Central memory CD8-positive, alpha-beta T cell (primary cell): ENCODE measurements around the gene CFAP54.
"Not testable (repeated sequence)": the region's sequence is repeated elsewhere in the genome, so short reads cannot be mapped to it uniquely, and the experiment has no call there.

Experiments used
- ATAC-seq: fragments of 150-1000 bp; cut with Tn5 transposase; replicated peaks from 2 replicates; pipeline ENCODE4 v1.10.0; 2022; ENCODE audit warnings: mild to moderate bottlenecking, moderate FRiP score, moderate number of reproducible peaks; ENCODE audit not compliant: poor library complexity, severe bottlenecking; ENCODE audit errors: extremely low read depth
- DNase-seq, 2 donors: peaks; one replicate each; pipeline ENCODE4 v3.0.0; 2021; ENCODE audit warnings: low spot score in 2 of 2
- H3K27ac Mint-ChIP-seq: one replicate; pipeline ENCODE4 v1.8.0; 2022; ENCODE audit warnings: low read depth, mild to moderate bottlenecking, moderate library complexity, mixed read lengths
- H3K27me3 Mint-ChIP-seq: one replicate; pipeline ENCODE4 v1.8.0; 2022; ENCODE audit warnings: mixed read lengths
- H3K36me3 Mint-ChIP-seq: one replicate; pipeline ENCODE4 v1.8.0; 2022; ENCODE audit warnings: mild to moderate bottlenecking, moderate library complexity, mixed read lengths; ENCODE audit not compliant: insufficient read depth
- H3K4me1 Mint-ChIP-seq: one replicate; pipeline ENCODE4 v1.8.0; 2022; ENCODE audit warnings: mixed read lengths
- H3K4me3 Mint-ChIP-seq: one replicate; pipeline ENCODE4 v1.8.0; 2022; ENCODE audit warnings: mild to moderate bottlenecking, moderate library complexity, mixed read lengths
- H3K9me3 Mint-ChIP-seq: one replicate; pipeline ENCODE4 v1.8.0; 2022; ENCODE audit warnings: mixed read lengths

CFAP54 gene

DNA sequence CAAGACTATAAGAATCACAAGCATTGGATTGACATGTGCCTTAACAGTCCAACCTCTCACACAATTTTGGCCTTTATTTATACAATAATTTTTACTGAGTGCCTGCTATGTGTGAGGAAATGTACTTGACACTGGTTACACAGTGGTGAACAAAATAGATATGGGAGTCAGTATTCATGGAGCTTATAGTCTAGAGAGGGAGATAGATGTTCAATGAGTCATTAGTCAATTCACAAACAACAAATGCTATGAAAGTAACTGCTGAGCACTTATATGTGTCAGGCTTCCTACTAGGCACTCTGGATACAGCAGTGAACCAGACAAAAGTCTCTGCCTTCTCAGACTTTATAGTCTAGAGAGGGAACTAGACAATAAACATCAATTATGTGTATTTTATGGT lies 3.7 kb downstream of the CFAP54 start:
- no peak overlapping the region for H3K4me3 Mint-ChIP-seq
- ATAC-seq (no peak), DNase-seq (no peak)
- peaks cover 24% of the 10 kb centered on the region for H3K4me1 Mint-ChIP-seq
- peaks cover 5% of the 10 kb centered on the region for H3K9me3 Mint-ChIP-seq
- H3K27me3 Mint-ChIP-seq, result no peaks in the 10 kb centered on the region
- H3K36me3 Mint-ChIP-seq, result peaks cover 6% of the 10 kb centered on the region
- no peak overlapping the region for H3K27ac Mint-ChIP-seq

DNA sequence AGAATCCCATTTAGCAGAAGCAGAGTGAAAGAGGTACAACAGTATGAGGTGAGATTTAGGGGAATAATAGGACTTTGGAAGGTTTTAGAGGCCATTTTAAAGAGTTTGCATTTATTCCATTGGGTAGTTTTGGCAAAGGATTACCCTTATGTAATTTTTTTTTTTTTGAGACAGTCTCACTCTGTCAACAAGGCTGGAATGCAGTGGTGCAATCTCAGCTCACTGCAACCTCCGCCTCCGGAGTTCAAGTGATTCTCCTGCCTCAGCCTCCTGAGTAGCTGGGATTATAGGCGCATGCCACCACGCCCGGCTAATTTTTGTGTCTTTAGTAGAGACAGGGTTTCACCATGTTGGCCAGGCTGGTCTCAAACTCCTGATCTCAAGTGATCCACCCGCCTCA lies 4.8 kb downstream of the CFAP54 start:
- not testable (repeated sequence) for H3K36me3 Mint-ChIP-seq, H3K9me3 Mint-ChIP-seq, H3K27me3 Mint-ChIP-seq, ATAC-seq, H3K4me3 Mint-ChIP-seq, DNase-seq
- Mint-ChIP-seq H3K4me1 (peaks cover 24% of the 10 kb centered on the region), H3K27ac (peak overlapping the region; percentile 70)

DNA sequence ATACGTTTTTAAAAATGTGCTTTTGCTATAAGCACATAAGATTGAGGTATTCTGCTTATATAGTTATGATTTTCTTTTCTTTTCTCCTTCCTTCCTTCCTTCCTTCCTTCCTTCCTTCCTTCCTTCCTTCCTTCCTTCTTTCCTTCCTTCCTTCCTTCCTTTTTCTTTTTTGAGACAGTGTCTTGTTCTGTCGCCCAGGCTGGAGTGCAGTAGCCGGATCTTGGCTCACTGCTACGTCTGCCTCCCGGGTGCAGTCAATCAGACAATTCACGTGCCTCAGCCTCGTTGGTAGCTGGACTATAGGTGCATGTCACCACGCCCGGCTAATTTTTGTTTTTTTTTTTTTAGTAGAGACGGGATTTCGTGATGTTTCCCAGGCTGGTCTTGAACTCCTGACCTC lies 5.8 kb downstream of the CFAP54 start:
- Mint-ChIP-seq H3K27me3 (no peaks in the 10 kb centered on the region), H3K9me3 (peaks cover 5% of the 10 kb centered on the region), H3K4me3 (peak overlapping the region; percentile 26), H3K4me1 (peaks cover 21% of the 10 kb centered on the region), H3K36me3 (no peaks in the 10 kb centered on the region), H3K27ac (peak overlapping the region; percentile 77)
- DNase-seq (no peak), ATAC-seq (no peak)

DNA sequence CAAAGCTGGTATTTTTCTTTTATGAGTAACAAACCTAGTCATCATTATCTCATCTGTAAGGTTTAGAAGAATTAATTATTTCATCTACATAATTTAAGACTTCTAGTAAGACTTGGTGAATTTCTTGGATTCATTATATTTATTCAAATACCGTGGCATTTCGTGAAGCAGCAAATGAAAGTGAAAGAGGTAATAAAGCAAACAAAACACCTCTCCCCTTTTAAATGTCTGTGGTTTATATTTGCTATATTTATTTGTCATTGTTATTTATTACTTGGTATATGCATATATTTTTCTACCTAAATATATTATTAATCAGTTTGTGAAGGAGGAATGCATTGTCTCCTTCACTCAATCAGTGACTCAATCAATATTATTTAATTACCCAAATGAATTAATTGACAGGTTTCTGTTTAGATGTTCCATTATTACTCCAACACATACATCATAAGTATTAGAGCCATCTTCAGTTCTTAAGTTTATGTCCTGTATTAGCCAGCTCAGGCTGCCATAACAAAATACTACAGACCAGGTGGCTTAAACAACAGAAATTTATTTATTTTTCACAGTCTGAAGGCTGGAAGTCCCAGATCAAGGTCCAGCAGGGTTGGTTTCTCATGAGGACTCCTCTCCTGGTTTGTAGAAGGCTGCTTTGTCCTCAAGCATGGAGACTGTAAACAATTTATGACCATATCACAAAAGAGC lies 6.6 kb downstream of the CFAP54 start:
- Mint-ChIP-seq H3K9me3 (peaks cover 5% of the 10 kb centered on the region), H3K27me3 (no peaks in the 10 kb centered on the region), H3K36me3 (no peaks in the 10 kb centered on the region), H3K4me3 (no peak overlapping the region), H3K27ac (peak overlapping the region; percentile 19), H3K4me1 (peaks cover 27% of the 10 kb centered on the region)
- DNase-seq (no peak), ATAC-seq (peak; percentile 64)

DNA sequence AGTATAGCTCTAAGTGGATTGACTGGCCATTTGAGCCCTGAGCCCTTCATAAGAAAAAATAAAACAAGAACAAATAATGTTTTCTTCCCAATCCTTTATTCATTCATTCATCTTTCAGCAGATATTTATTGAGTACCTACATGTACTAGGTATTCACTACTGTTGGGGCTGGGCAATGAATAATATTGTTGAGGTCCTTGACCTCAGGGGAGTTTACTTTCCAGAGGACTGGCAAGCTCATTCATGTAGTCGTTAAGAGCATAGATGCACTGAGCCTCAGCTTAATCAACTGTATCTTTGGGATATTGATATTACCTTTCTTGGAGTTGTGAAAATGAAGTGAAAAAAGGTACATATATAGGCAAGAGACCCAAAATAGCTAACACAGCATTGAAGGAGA lies 7.6 kb downstream of the CFAP54 start:
- DNase-seq (no peak), ATAC-seq (no peak)
- no peak overlapping the region for H3K4me3 Mint-ChIP-seq
- H3K27me3 Mint-ChIP-seq, result no peaks in the 10 kb centered on the region
- H3K27ac Mint-ChIP-seq, result peak overlapping the region; percentile 43
- H3K4me1 Mint-ChIP-seq, result peaks cover 37% of the 10 kb centered on the region
- H3K9me3 Mint-ChIP-seq, result peaks cover 5% of the 10 kb centered on the region
- no peaks in the 10 kb centered on the region for H3K36me3 Mint-ChIP-seq

DNA sequence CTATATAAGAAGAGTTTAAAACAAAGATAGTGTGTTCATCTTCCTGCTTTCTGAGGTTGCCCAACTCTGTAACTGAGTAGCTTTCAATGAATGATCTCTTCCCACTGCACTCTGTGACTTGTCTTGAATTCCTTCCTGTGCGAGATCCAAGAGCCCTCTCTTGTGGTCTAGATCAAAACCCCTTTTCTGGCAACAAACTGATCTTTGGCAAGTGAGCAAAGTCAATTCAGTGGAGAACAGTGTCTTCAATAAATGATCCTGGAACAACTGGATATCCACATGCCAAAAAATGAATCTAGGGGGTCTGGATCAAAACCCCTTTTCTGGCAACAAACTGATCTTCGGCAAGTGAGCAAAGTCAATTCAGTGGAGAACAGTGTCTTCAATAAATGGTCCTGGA lies 8.5 kb downstream of the CFAP54 start:
- ATAC-seq, result no peak
- no peaks in the 10 kb centered on the region for H3K27me3 Mint-ChIP-seq
- peaks cover 5% of the 10 kb centered on the region for H3K9me3 Mint-ChIP-seq
- no peak for DNase-seq
- H3K36me3 Mint-ChIP-seq, result no peaks in the 10 kb centered on the region
- H3K4me3 Mint-ChIP-seq, result no peak overlapping the region
- peaks cover 45% of the 10 kb centered on the region for H3K4me1 Mint-ChIP-seq
- no peak overlapping the region for H3K27ac Mint-ChIP-seq

DNA sequence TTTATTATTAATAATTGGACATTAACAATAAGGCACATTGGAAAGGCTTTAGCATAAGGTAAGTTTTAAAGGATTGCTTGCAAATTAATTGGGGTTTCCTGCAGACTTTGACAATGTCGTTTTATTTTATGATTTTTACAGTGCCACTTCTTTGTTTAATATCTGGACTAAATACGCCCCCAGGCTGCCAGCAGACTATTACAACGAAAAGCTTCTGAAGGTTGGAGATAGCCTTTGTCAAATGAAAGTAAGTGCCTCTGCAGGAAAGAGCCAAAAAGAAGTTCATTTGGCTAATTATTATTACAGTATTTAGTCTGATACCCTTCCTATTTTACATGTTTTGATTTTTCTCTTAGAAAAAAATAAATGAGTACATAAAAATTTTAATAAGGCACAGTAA lies 11.3 kb downstream of the CFAP54 start:
- Mint-ChIP-seq H3K4me1 (peaks cover 47% of the 10 kb centered on the region), H3K4me3 (peak overlapping the region; percentile 0), H3K27ac (peak overlapping the region; percentile 96), H3K36me3 (no peaks in the 10 kb centered on the region), H3K9me3 (peaks cover 5% of the 10 kb centered on the region), H3K27me3 (no peaks in the 10 kb centered on the region)
- DNase-seq, result no peak
- no peak for ATAC-seq

DNA sequence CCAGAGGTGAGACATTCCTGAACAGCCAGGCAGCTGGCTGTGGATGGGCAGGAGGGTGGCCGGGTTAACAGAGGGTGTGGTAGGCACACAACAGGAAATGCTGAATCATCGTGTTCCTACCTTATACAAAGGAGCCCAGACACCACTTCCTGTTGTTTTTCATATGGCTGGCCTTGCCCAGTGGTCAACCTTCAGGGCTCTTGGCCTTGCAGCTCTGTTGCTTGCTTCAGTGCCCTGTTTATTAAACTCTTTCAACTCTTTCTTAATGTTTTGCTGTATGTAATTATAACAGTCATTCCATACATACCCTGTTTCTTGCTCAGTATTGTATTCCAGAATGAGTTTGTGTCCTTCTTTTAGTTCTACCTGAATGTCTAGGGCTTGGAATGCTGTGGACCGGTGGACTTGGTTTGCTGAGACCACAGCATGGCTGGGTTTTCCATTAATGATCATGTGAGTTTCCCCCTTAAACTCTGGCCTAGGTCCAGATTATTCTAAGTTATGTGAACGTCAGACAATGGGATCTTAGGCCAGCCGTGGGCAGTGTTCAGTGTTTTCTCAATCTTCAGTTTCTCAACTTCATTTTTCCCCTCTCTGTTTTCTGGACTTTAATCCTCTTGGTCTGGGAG lies 11.9 kb downstream of the CFAP54 start:
- H3K4me1 Mint-ChIP-seq, result peaks cover 45% of the 10 kb centered on the region
- H3K9me3 Mint-ChIP-seq, result peaks cover 5% of the 10 kb centered on the region
- no peaks in the 10 kb centered on the region for H3K27me3 Mint-ChIP-seq
- H3K4me3 Mint-ChIP-seq, result peak overlapping the region; percentile 0
- DNase-seq (no peak), ATAC-seq (peak; percentile 86)
- peak overlapping the region; percentile 96 for H3K27ac Mint-ChIP-seq
- no peaks in the 10 kb centered on the region for H3K36me3 Mint-ChIP-seq

DNA sequence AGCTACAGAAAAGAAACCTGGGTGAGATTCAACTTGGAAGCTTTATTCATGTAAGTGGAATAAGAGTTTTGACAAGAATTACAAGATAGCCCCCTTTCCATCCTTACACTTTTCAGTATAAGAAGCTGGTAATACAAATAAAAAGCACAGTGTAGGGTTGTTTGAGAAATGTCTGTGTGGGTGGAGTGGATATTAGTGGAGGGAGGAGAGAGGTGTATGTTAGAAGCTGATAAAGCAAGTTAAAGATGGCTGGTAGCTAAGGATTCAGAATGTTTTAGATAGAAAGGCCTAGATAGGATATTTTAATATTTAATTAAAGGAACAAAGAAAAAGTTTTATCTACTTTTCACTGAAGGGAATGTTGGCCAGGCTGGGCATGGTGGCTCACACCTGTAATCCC lies 12.5 kb downstream of the CFAP54 start:
- H3K4me1 Mint-ChIP-seq, result peaks cover 39% of the 10 kb centered on the region
- H3K36me3 Mint-ChIP-seq, result no peaks in the 10 kb centered on the region
- DNase-seq (no peak), ATAC-seq (no peak)
- H3K27ac Mint-ChIP-seq, result peak overlapping the region; percentile 96
- peak overlapping the region; percentile 0 for H3K4me3 Mint-ChIP-seq
- H3K27me3 Mint-ChIP-seq, result no peaks in the 10 kb centered on the region
- peaks cover 5% of the 10 kb centered on the region for H3K9me3 Mint-ChIP-seq

DNA sequence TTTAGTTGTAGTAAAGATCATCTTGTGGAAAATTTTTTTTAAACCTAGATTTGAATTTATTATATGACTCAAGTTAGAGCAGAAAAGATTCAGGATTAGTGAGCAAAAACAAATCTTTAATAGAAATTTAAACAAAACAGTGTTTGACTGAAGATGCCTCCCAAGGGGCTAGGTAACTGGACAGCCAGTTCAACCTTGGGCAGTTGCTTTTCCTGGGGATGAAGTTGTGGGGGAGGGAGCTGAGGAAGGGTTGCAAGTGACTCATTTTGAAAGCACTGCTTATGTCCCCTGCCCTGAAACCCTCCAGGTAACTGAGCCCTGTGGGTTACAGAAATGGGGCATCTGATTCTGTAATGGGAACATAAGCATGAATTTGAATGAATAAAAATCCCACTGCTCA lies 13.1 kb downstream of the CFAP54 start:
- peaks cover 5% of the 10 kb centered on the region for H3K9me3 Mint-ChIP-seq
- peaks cover 35% of the 10 kb centered on the region for H3K4me1 Mint-ChIP-seq
- H3K27me3 Mint-ChIP-seq, result no peaks in the 10 kb centered on the region
- DNase-seq, result no peak
- no peak overlapping the region for H3K4me3 Mint-ChIP-seq
- peak overlapping the region; percentile 96 for H3K27ac Mint-ChIP-seq
- no peak for ATAC-seq
- H3K36me3 Mint-ChIP-seq, result no peaks in the 10 kb centered on the region

DNA sequence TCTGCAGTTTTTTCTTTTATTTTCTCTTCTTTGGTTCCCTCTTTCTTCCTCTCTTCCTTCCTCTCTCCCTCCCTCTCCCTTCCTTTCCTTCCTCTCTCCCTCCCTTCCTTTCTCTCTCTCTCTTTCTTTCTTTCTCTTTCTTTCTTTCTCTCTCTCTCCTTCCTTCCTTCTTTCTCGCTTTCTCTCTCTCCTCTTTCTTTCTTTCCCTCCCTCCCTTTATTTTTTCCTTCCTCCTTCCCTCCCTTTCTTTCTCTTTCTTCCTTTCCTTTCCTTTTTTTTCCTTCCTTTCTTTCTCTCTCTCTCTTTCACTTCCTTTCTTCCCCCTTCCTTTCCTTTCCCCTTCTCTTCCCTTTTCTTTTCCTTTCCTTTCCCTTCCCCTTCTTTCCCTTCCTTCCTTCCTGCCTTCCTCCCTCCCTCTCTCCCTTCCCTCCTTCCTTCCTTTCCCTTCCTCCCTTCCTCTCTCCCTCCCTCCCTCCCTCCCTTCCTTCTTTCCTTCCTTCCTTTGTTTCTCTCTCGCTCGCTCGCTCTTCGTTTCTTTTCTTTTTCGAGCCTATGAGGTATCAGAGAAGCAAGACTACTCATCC lies 13.7 kb downstream of the CFAP54 start:
- ATAC-seq (no peak), DNase-seq (no peak)
- H3K27ac Mint-ChIP-seq, result peak overlapping the region; percentile 96
- peaks cover 35% of the 10 kb centered on the region for H3K4me1 Mint-ChIP-seq
- H3K4me3 Mint-ChIP-seq, result peak overlapping the region; percentile 39
- no peaks in the 10 kb centered on the region for H3K9me3 Mint-ChIP-seq
- H3K36me3 Mint-ChIP-seq, result no peaks in the 10 kb centered on the region
- H3K27me3 Mint-ChIP-seq, result no peaks in the 10 kb centered on the region

DNA sequence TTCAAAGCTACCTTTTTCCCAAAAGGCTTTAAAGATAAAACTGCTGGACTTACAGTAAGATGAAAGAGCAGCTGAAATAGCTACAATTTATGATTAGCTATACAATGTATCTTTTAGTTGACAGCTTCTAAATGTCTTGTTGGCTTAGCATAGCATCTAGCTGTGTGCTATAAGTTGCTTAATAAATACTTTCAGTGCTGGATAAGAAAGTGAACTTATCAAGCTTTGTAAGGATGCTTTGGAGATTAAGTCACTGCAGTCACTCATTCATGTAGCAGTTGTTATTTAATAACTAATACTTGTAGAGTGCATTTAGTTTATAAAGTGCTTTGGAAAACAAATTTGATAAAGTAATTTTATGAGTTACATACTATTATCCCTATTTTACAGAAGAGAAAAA lies 14.6 kb downstream of the CFAP54 start:
- Mint-ChIP-seq H3K27ac (no peak overlapping the region), H3K36me3 (no peaks in the 10 kb centered on the region), H3K4me1 (peaks cover 35% of the 10 kb centered on the region), H3K27me3 (no peaks in the 10 kb centered on the region), H3K4me3 (no peak overlapping the region), H3K9me3 (no peaks in the 10 kb centered on the region)
- ATAC-seq (no peak), DNase-seq (no peak)

DNA sequence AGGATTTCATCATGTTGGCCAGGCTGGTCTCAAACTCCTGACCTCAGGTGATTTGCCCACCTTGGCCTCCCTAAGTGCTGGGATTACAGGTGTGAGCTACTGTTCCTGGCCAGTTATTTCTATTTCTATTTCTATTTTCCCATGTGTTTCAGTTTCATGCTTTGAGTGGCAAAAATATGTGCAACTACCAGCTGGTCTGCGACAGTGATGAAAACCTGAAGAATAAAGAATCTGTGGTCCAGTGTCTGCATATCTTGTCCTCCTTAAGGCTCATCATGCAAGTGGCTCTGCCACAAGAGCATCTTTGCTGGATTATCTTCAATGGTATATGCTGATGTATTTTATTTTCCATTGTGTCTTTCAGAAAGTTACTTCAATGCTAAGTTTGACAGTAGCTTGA lies 17.4 kb downstream of the CFAP54 start:
- ATAC-seq (no peak), DNase-seq (no peak)
- Mint-ChIP-seq H3K4me3 (no peak overlapping the region), H3K36me3 (no peaks in the 10 kb centered on the region), H3K9me3 (no peaks in the 10 kb centered on the region), H3K27ac (no peak overlapping the region), H3K27me3 (no peaks in the 10 kb centered on the region), H3K4me1 (peaks cover 17% of the 10 kb centered on the region)
